HG03280 (cell line): ENCODE results near the gene SLC26A11.
"Not testable (repeated sequence)": the region's sequence is repeated elsewhere in the genome, so short reads cannot be mapped to it uniquely, and the experiment has no call there.

Source experiments
- ATAC-seq: cut with Tn5 transposase; IDR thresholded peaks from one replicate; pipeline ENCODE4 v1.9.1; 2021; ENCODE audit warnings: mild to moderate bottlenecking, moderate library complexity; ENCODE audit not compliant: unreplicated experiment

SLC26A11 gene

DNA sequence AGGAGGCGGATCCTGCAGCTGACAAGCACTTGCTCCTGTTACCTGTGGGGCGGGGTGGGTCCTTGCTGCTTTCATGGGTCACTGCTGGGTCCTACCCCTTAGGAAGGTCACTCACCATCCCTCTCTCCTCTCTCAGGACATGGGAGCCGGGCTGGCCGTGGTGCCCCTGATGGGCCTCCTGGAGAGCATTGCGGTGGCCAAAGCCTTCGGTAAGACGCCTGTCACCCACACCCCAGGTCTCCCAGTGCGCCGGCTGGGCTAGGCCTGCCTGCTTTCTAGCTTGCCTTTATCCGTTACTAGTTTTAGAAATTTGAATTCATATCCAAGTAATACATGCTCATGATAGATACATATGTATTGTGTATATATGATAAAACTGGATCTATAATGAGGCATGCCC, 17.2 kb downstream of the SLC26A11 start:
- ATAC-seq, result no peak

DNA sequence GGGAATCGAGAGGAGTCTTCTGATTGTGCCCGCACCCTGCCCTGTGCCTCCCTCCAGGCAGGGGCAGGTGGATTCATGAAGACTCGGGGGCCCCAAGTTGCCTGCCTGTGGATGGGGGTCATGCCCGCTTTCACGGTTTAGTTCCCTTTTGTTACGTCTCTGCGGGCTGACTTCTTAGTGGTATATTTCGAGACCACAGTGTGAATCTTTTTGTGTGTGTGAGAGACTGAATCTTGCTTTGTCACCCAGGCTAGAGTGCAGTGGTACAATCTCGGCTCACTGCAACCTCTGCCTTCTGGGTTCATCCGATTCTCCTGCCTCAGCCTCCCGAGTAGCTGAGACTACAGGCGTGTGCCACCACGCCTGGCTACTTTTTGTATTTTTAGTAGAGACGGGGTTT, 22.3 kb downstream of the SLC26A11 start:
- no peak for ATAC-seq

DNA sequence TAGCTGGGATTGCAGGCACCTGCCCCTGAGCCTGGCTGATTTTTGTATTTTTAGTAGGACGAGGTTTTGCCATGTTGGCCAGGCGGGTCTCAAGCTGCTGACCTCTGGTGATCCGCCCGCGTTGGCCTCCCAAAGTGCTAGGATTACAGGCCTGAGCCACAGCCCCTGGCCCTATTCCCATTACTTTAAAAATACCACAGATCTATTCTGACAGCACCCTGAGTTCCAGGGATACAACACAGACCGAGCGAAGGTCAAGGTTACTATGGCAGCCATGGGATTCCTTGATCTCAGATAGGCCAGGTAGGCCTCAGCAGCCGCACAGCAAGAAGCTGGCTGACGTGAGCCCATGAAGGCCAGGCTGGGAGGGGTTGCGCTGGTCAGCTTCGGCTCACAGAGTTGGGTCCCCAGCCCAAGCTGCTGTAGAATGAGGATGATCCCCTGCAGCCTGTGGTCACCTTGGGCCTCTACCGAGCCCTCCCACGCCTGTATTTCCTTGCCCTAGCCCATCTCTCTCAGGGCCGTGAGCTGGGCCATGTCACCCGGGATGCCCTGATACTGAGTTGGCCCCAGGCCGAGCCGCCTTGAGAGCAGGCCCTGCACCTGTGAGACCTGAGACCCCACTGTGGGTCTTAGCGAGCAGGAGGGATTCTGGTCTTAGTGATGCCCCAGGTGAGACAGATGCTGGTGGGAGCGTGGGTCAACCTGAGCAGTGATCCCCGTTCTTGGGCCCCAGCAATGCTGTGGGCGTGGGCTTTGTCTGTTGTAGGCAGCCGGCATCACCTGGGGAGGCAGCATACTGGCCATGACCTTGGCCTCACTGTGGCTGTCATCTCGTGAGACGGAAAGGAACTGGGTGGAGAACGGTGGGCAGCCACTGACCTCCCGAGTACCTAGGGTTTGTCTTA, 23.6 kb downstream of the SLC26A11 start:
- ATAC-seq, result no peak

DNA sequence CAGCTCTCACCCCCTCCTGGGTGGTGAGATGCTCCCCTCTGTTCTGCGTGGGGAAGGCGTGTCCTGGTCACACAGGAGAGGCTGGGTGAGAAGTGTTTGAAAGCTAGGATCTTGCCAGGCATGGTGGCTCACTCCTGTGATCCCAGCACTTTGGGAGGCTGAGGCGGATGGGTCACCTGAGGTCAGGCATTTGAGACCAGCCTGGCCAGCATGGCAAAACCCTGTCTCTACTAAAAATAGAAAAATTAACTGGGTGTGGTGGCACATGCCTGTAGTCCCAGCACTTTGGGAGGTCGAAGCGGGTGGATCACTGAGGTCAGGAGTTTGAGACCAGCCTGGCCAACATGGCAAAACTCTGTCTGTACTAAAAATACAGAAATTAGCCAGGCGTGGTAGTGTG, 24.2 kb downstream of the SLC26A11 start:
- ATAC-seq, result not testable (repeated sequence)

DNA sequence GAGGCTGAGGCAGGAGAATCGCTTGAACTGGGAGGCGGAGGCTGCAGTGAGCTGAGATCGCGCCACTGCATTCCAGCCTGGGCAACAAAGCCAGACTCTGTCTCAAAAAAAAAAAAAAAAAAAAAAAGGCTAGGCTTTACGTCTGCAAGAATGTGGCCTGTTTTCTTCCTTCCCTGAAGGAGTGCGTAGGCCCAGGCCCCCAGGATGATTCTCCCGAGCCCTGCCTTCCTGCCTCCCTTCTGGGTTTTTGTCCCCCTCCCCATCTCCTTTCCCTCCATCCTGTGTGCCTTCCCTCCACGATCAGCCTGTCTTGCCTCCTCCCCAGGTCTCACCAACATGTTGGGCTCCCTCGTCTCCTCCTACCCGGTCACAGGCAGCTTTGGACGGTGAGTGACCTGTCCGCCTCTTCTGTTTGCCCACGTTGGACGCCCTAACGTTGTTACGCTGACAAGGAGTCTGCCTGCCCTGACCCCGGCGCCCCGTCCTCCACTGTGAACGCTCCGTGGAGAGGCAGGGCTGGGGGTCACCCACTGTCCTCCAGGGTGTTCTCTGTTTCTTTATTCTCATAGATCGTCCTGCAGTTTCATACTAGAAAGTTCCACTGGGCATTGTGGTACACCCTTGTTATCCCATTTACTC, 24.8 kb downstream of the SLC26A11 start:
- ATAC-seq, result no peak

DNA sequence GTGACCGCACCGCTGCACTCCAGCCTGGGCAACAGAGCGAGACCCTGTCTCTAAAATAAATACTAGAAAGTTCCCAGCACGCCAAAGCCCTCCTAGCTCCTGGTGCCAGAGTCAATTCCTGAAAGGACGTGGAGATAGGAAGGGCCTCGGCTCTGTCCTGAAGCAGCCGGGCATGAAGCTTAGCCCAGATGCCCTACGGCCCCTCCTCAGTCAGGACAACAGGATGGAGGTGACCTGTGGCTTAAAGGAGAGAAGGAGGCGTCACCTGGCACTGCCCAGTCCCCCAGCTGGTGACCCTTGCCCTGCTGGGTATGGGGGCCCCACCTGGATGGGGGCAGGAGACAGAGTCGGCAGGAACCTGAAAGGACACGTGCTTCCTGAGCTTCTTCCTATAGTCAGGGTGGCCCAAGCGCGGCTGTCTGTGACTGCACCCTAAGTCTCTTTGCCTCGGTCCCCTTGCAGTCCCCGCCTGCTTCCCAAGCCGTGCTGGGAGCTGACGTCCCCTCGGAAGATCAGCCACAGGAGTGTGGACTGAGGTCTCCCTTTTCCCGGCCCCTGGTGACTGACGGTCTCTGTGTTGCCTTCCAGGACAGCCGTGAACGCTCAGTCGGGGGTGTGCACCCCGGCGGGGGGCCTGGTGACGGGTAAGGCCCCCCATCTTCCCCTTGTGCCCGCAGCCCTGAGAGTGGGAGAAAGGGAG, 25.5 kb downstream of the SLC26A11 start:
- ATAC-seq, result no peak

DNA sequence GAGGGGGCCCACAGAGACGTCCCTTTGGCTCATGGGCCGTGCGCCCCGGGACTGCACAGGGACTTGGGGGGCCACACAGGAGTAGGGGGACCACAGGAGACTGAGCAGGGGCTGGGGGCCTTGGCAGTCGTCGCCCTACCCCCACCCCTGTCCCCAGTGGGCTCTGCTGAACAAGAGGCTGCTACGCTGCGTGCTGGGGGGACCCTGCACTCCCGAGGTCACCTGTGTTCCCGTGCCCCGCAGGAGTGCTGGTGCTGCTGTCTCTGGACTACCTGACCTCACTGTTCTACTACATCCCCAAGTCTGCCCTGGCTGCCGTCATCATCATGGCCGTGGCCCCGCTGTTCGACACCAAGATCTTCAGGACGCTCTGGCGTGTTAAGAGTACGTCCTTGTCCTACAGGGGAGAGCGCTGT, 26.0 kb downstream of the SLC26A11 start:
- no peak for ATAC-seq

DNA sequence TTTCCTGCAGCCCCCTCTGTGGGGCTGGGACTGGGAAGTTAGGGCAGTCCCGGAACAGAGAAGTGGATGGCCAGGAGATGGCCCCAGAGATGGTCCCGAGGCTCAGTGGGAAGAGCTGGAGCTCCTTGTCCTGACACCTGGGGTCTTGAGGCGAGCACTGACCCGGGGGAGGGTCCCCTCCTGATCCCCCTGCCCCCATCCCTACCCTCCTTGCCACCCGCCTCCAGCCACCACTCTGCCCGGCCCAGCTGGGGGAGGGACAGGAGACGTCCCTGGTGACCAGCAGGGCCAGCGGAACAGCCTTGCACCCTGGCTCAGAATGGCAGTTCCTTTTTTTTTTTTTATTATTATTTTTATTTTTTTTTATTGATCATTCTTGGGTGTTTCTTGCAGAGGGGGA, 26.5 kb downstream of the SLC26A11 start:
- no peak for ATAC-seq

DNA sequence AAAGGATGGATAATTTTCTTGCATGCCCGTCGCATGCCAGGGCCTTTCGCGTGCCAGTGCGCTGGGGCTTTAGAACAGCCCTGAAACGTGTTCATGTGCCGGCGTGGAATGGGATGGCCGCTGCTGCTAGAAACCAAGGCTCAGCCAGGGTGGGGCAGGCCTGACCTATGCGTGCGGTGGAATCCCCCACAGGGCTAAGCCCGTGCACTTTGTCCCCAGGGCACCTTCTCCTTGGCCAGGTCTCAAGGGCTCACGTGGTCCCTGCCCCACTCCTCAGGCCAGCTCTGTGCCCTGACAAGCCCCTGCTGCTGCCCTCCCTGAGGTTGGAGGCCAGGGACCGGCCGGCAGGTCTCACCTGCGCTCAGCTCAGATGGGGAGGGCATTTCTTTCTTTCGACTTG, 27.3 kb downstream of the SLC26A11 start:
- no peak for ATAC-seq

DNA sequence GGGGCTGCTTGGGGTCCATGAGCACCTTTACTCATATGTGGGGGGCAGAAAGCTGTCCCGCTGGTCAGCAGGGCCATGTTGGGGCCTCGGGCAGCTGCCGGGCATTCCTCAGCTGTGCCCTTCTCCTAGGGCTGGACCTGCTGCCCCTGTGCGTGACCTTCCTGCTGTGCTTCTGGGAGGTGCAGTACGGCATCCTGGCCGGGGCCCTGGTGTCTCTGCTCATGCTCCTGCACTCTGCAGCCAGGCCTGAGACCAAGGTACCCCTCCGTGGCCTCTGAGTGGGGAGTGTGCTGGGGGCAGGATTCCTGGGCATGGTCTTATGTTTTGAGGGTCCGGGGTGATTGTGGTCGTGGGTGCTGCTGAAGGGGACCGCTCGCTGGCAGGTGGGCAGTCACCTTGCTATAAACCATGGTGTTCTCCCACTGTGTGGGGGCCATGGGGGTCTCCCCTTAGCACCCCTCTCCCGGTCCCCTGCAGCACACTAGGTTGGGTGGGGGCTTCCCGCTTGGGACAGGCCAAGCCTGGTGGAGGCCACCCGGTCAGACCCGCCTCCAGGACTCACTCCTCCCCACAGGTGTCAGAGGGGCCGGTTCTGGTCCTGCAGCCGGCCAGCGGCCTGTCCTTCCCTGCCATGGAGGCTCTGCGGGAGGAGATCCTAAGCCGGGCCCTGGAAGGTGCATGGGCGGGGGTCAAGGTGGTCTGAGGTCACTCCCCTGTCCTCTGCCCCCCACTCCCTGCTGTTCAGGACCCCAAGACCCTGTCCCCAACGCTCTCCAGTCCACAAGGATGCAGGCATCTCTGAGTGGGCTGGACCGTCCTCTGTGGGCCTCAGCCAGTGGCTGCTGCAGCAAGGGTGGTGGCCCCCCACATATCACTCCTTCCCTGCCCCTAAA, 28.0 kb downstream of the SLC26A11 start:
- ATAC-seq, result no peak

DNA sequence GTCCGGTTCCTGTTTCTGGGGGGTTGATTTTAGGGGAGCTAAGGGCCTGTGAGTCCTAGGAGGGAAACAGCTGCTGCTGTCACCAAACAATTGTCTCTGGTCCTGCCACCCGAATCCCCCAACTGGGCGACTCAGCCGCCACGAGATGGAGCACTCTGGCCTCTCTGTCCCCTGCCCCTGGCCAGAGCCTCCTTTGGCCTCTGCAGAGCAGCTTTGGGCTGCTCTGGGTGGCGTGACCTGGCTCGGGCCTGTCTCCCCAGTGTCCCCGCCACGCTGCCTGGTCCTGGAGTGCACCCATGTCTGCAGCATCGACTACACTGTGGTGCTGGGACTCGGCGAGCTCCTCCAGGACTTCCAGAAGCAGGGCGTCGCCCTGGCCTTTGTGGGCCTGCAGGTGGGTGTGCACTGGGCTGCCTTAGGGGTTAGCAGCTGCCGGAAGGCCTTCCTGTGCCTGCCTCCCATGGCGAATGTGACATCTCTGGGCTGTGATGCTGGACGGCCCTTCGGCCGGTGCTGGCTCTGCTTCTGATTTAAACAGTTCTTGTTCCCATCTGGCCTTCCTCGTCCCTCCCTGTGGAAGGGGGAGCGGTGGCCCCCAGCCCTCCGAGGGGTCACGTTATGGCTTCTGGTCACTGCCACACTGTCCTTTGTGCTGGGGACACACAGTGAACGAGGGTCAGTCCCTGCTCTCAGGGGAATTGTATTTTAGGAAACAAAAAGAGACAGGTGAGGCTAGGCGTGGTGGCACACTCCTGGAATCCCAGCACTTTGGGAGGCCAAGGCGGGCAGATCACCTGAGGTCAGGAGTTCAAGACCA, 28.9 kb downstream of the SLC26A11 start:
- no peak for ATAC-seq

DNA sequence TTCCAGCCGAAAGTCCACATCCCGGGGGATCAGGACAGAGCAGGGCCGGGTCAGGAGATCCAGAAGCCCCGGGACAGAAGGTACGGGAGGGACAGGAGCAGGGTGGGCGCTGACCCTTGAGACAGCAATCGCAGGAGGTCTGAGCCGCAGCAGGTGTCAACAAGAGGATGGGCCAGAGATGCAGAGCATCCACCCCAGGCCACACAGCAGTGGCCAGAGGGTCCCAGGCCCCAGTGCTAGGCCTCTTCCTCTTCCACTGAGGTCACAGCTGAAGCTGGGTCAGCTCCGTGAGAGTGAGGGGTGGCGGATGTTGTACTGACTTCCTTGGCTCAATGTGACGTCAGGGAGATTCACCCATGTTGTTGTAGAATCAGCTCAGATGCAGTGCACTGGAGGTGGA, 31.7 kb downstream of the SLC26A11 start:
- ATAC-seq, result no peak

DNA sequence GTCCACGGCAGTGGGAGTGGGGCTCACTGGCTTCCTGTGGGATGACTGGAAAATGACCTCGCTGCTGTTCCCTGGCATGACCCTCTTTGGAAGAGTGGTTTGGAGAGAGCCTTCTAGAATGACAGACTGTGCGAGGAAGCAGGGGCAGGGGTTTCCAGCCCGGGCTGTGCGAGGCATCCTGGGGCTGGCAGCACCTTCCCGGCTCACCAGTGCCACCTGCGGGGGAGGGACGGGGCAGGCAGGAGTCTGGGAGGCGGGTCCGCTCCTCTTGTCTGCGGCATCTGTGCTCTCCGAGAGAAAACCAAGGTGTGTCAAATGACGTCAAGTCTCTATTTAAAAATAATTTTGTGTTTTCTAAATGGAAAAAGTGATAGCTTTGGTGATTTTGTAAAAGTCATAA, 32.6 kb downstream of the SLC26A11 start:
- ATAC-seq, result no peak

DNA sequence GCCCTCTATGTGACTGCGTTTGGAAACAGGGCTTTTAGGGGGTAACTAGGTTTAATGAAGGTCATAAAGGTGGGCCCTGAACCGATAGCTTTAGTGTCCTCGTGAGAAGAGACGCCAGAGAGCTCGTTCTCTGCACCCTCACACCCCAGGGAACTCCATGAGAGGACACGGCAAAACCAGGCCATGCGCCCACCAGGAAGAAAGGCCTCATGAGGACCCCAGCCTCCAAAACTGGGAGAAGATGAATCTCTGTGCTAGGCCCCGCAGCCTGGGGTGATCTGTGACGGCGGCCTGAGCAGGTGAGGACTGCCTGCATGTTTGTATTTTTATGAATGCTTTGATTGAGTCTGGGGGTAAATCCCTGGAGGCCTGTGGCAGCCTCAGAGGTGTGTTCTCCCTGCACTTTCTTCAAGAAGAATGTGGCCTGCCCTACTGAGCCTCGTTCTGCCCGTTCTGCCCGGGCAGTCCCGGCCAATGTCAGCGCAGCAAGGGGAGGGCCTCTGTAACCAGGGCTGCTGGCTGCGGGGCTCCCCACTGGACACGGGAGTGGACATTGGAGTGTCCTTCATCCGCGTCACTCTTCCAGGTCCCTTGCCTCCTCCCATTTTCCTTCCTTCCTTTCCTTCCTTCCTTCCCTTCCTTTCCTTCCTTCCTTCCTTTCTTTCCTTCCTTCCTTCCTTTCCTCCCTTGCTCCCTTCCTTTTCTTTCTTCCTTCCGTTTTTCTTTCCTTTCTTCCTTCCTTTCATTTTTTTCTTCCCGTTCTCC, 33.6 kb downstream of the SLC26A11 start:
- ATAC-seq, result no peak

DNA sequence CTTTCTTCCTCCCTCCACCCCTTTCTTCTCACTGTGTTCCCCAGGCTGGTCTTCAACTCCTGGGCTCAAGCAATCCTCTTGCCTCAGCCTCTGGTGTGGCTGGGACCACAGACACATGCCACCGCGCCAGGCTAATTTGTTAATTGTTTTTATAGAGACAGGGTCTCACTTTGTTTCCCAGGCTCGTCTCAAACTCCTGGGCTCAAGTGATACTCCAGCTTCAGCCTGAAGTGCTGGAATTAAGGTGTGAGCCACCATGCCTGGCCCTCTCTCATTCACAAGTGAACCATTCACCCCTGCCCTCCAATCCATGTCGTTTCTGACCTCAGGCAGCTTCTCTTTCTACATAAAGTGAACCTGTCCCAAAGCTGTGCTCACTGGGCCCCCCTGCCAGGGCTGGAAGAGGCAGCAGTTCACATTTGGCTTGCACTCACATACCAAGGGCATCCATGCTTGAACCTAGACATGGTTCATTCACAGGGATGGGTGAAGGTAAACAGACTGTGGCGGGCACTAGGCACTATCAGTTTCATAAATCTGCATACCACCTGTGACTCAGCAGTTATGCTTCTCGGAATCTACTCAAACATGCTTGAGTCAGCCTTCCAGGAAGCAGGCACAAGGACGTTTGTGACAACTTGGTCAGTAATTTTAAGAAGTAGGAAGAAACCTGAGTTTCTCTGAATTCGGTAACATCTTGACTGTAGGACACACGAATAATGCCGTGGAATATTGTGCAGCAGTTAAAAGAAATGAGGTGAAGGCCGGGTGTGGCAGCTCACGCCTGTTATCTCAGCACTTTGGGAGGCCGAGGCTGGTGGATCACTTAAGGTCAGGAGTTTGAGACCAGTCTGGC, 34.4 kb downstream of the SLC26A11 start:
- ATAC-seq, result peak; percentile 53

DNA sequence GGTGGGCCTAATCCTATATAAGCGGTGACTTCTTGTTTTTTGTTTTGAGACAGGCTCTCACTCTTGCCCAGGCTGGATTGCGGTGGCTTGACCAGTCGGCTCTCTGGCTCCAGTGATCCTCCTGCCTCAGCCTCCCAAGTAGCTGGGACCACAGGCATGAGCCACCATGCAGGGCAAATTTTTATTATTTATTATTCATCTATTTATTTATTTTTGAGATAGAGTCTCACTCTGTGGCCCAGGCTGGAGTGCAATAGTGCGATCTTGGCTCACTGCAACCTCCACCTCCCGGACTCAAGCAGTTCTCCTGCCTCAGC, 35.8 kb downstream of the SLC26A11 start:
- no peak for ATAC-seq

DNA sequence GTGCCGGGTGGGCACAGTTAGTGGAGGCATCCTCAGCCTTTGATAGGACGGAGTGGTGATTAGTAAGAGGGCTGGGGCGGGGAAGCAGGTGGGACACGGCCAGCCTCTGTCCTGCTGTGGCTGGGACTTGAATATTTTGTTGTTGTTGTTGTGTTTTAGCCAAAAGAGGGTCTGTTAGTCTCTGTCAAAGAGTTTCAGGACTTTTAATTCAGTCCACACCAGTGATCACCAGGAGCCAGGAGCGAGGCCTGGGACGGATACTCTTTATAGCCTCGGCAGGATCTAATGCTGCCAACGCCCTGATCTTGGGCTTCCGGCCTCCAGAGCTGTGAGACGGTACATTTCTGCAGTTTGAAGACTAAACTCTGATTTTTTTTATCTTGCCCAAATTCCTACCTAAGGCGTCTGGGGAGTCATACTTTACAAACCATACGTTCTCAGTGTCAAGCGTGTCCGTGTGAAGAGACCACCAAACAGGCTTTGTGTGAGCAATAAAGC, 37.5 kb downstream of the SLC26A11 start:
- no peak for ATAC-seq

DNA sequence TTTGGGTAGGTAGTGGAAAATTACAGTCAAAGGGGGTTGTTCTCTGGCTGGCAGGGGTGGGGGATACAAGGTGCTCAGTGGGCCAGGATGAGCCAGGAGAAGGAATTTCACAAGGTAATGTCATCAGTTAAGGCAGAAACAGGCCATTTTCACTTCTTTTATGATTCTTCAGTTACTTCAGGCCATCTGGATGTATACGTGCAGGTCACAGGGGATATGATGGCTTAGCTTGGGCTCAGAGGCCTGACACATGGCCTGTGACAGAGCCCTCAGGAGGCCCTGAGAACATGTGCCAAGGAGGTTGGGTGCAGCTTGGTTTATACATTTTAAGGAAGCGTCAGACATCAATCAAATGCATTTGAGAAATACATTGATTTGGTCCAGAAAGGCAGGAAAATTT, 38.1 kb downstream of the SLC26A11 start:
- ATAC-seq, result not testable (repeated sequence)
